Measurements from ENCODE around the gene ABCA3. TPM values are rescaled to one million over a fixed set of nuclear protein-coding genes. Genes with fewer than 3 reads are reported as not detected.

The ABCA3 gene
- total RNA-seq, 1 experiment from 2014 or later, result 9.0 TPM

GRCh38 chr16:2230376-2230775, 110.2 kb downstream of the ABCA3 start:
- Histone ChIP-seq H3K36me3 (ENCODE audit: insufficient read depth, low read length, poor library complexity, severe bottlenecking) (peaks cover 40% of the 10 kb centered on the region), H3K4me3 (ENCODE audit: low read depth, low read length, poor library complexity, severe bottlenecking) (no peak overlapping the region), H3K27me3 (replicated peaks; ENCODE audit: insufficient read depth, low read depth, low read length, poor library complexity) (no peaks in the 10 kb centered on the region), H3K9me3 (ENCODE audit: low read depth, low read length, poor library complexity, severe bottlenecking) (no peaks in the 10 kb centered on the region), H3K4me1 (ENCODE audit: insufficient read depth, low read length, poor library complexity, severe bottlenecking) (no peaks in the 10 kb centered on the region), H3K27ac (ENCODE audit: low read depth, low read length, poor library complexity, severe bottlenecking) (no peak overlapping the region)
- intact Hi-C loops (cut with micrococcal nuclease; ENCODE audit: unreplicated experiment), result no loop called here
- CTCF ChIA-PET, result no interaction called here
- TF ChIP-seq CTCF (conservative IDR thresholded peaks at IDR 0.05; ENCODE audit: low read depth, low read length) (no peak), EZH2 (IDR thresholded peaks at IDR 0.05; ENCODE audit: borderline replicate concordance, low read depth, low read length, poor library complexity, severe bottlenecking) (no peak)
- POLR2A ChIA-PET (ENCODE audit: low non-redundant PET), result no interaction called here
- BruUV-seq (replicated peaks), result no TSS peak
- DNase-seq (ENCODE audit: low spot score), result no peak

- no peaks in the 10 kb centered on the region for H3K4me1 ChIP-seq (ENCODE audit: insufficient read depth, low read length, poor library complexity, severe bottlenecking)
- H3K4me3 ChIP-seq (ENCODE audit: low read depth, low read length, poor library complexity, severe bottlenecking), result no peak overlapping the region
- H3K36me3 ChIP-seq (ENCODE audit: insufficient read depth, low read length, poor library complexity, severe bottlenecking), result peaks cover 37% of the 10 kb centered on the region
- intact Hi-C loops (cut with micrococcal nuclease; ENCODE audit: unreplicated experiment), result no loop called here
- no peak overlapping the region for H3K27ac ChIP-seq (ENCODE audit: low read depth, low read length, poor library complexity, severe bottlenecking)
- TF ChIP-seq CTCF (conservative IDR thresholded peaks at IDR 0.05; ENCODE audit: low read depth, low read length) (no peak), EZH2 (IDR thresholded peaks at IDR 0.05; ENCODE audit: borderline replicate concordance, low read depth, low read length, poor library complexity, severe bottlenecking) (no peak)
- POLR2A ChIA-PET (ENCODE audit: low non-redundant PET), result no interaction called here
- no peaks in the 10 kb centered on the region for H3K27me3 ChIP-seq (replicated peaks; ENCODE audit: insufficient read depth, low read depth, low read length, poor library complexity)
- H3K9me3 ChIP-seq (ENCODE audit: low read depth, low read length, poor library complexity, severe bottlenecking), result no peaks in the 10 kb centered on the region
- no peak for DNase-seq (ENCODE audit: low spot score)
- CTCF ChIA-PET, result no interaction called here
- no TSS peak for BruUV-seq (replicated peaks)
Measured at GRCh38 chr16:2229632-2230250, 110.8 kb downstream of the ABCA3 start.

GRCh38 chr16:2229091-2229490, 111.4 kb downstream of the ABCA3 start:
- ChIA-PET POLR2A (ENCODE audit: low non-redundant PET) (no interaction called here), CTCF (no interaction called here)
- H3K4me3 ChIP-seq (ENCODE audit: low read depth, low read length, poor library complexity, severe bottlenecking), result no peak overlapping the region
- no peak overlapping the region for H3K27ac ChIP-seq (ENCODE audit: low read depth, low read length, poor library complexity, severe bottlenecking)
- H3K36me3 ChIP-seq (ENCODE audit: insufficient read depth, low read length, poor library complexity, severe bottlenecking), result peaks cover 31% of the 10 kb centered on the region
- H3K4me1 ChIP-seq (ENCODE audit: insufficient read depth, low read length, poor library complexity, severe bottlenecking), result no peaks in the 10 kb centered on the region
- H3K27me3 ChIP-seq (replicated peaks; ENCODE audit: insufficient read depth, low read depth, low read length, poor library complexity), result no peaks in the 10 kb centered on the region
- DNase-seq (ENCODE audit: low spot score), result no peak
- BruUV-seq (replicated peaks), result no TSS peak
- intact Hi-C loops (cut with micrococcal nuclease; ENCODE audit: unreplicated experiment), result no loop called here
- TF ChIP-seq EZH2 (IDR thresholded peaks at IDR 0.05; ENCODE audit: borderline replicate concordance, low read depth, low read length, poor library complexity, severe bottlenecking) (no peak), CTCF (conservative IDR thresholded peaks at IDR 0.05; ENCODE audit: low read depth, low read length) (no peak)
- no peaks in the 10 kb centered on the region for H3K9me3 ChIP-seq (ENCODE audit: low read depth, low read length, poor library complexity, severe bottlenecking)
